Stimulated activated CD8-positive, alpha-beta memory T cell treated with anti-CD3 and anti-CD28 coated beads, Interleukin-12 subunit alpha, Interleukin-12 subunit beta, amount 100 ng/mL, for 24 hours (primary cell): ENCODE measurements around the gene RAB26.

ENCODE experiments used
- DNase-seq: peaks from one replicate; pipeline ENCODE4 v3.0.0-alpha.2; 2020; ENCODE audit errors: extremely low read depth

RAB26 gene

GRCh38 chr16:2142942-2143877, 5.2 kb upstream of the RAB26 start:
- DNase-seq: no peak

- no peak for DNase-seq
Measured at GRCh38 chr16:2143878-2144485, 4.4 kb upstream of the RAB26 start.

- no peak for DNase-seq
Measured at GRCh38 chr16:2145843-2146242, 2.6 kb upstream of the RAB26 start.

GRCh38 chr16:2147378-2147777, 1.0 kb upstream of the RAB26 start:
- DNase-seq: no peak

- DNase-seq: no peak
Measured at GRCh38 chr16:2148714-2149629, 547 bp downstream of the RAB26 start.

- DNase-seq: no peak
Measured at GRCh38 chr16:2149630-2150417, 1.4 kb downstream of the RAB26 start.

GRCh38 chr16:2150418-2151187, 2.2 kb downstream of the RAB26 start:
- DNase-seq: no peak

GRCh38 chr16:2151188-2152091, 3.0 kb downstream of the RAB26 start:
- DNase-seq: no peak

GRCh38 chr16:2152695-2153506, 4.5 kb downstream of the RAB26 start:
- DNase-seq: no peak

GRCh38 chr16:2154533-2155090, 6.2 kb downstream of the RAB26 start:
- no peak for DNase-seq

GRCh38 chr16:2155091-2155950, 6.9 kb downstream of the RAB26 start, which contains the start of gene TRAF7:
TRAF7 (plus strand) TSS chr16:2155782; CDS start chr16:2163921, 8,139 bp downstream.
- DNase-seq: peak; percentile 92

- DNase-seq: no peak
Measured at GRCh38 chr16:2155977-2156848, 7.8 kb downstream of the RAB26 start.

GRCh38 chr16:2156849-2157224, 8.4 kb downstream of the RAB26 start:
- DNase-seq: no peak

GRCh38 chr16:2157480-2158261, 9.2 kb downstream of the RAB26 start:
- no peak for DNase-seq

- DNase-seq: no peak
Measured at GRCh38 chr16:2158262-2158638, 9.8 kb downstream of the RAB26 start.
